Measurements from ENCODE around the gene YIPF6. TPM values are rescaled to one million over a fixed set of nuclear protein-coding genes. Genes with fewer than 3 reads are reported as not detected.

The YIPF6 gene
- total and polyA plus RNA-seq, 9 of the 15 experiments (the other 6 are each of a cell fraction or from before 2014, with no cell fraction given), result 7.7 to 44.2 (median 22.4) TPM

GRCh38 chrX:68462197-68462596 is 36.7 kb upstream of the YIPF6 start (continued):
- 0 out of 2 replicates have a peak, but pooled peaks have one; percentile 70 for TF ChIP-seq SMAD3 (CRISPR knock-in tag; conservative IDR thresholded peaks at IDR 0.05)
- TF ChIP-seq ZNF584 (CRISPR knock-in tag; IDR thresholded peaks at IDR 0.05; ENCODE audit: low read depth), result peak; percentile 91
- TF ChIP-seq ZNF41 (CRISPR knock-in tag; conservative IDR thresholded peaks at IDR 0.05), result peak; percentile 83; the same call in 1 of the 2 replicates
- TF ChIP-seq TEAD1 (CRISPR knock-in tag; IDR thresholded peaks at IDR 0.05), result peak in 1 of 2 experiments; percentile 83; a peak in 2 of 4 replicates
- TF ChIP-seq GABPB2 (CRISPR knock-in tag; conservative IDR thresholded peaks at IDR 0.05), result no peak
- TF ChIP-seq PREB (CRISPR knock-in tag; IDR thresholded peaks at IDR 0.05), result no peak
- peak; percentile 87 for TF ChIP-seq SMAD4 (CRISPR knock-in tag; conservative IDR thresholded peaks at IDR 0.05)
- 0 out of 2 replicates have a peak, but pooled peaks have one; percentile 28 for TF ChIP-seq ZNF398 (CRISPR knock-in tag; IDR thresholded peaks at IDR 0.05)
- peak; percentile 33 for TF ChIP-seq TBP (optimal IDR thresholded peaks at IDR 0.05; ENCODE audit: low read depth, low read length)
- TF ChIP-seq RAD51 (IDR thresholded peaks at IDR 0.05; ENCODE audit: borderline replicate concordance, low read depth), result no peak
- TF ChIP-seq ZBTB12 (CRISPR knock-in tag; IDR thresholded peaks at IDR 0.05), result no peak
- TF ChIP-seq TEAD2 (tag; IDR thresholded peaks at IDR 0.05), result peak; percentile 77

Measured in K562 (cell line).